ENCODE measurements around the gene SSBP2. TPM values are rescaled to one million over a fixed set of nuclear protein-coding genes. Genes with fewer than 3 reads are reported as not detected.

Gene SSBP2
- total RNA-seq, 4 donors from 2014 or later = 25.9 to 94.6 (median 41.8) TPM

- DNase-seq (ENCODE audit: low spot score) (no peak), ATAC-seq (ENCODE audit: low FRiP score) (no peak)
- no peak for TF ChIP-seq CTCF (IDR thresholded peaks at IDR 0.05)
Observed at GRCh38 chr5:81371354-81371876, 379.5 kb downstream of the SSBP2 start.

GRCh38 chr5:81370912-81371311, 380.0 kb downstream of the SSBP2 start:
- TF ChIP-seq CTCF (IDR thresholded peaks at IDR 0.05) = no peak
- DNase-seq (ENCODE audit: low spot score) (no peak), ATAC-seq (ENCODE audit: low FRiP score) (no peak)

- no peak for DNase-seq (ENCODE audit: low spot score)
- ATAC-seq (ENCODE audit: low FRiP score) = no peak
- TF ChIP-seq CTCF (IDR thresholded peaks at IDR 0.05) = no peak
Observed at GRCh38 chr5:81365541-81365940, 385.4 kb downstream of the SSBP2 start.

- ATAC-seq (ENCODE audit: low FRiP score) (no peak), DNase-seq (ENCODE audit: low spot score) (no peak)
- no peak for TF ChIP-seq CTCF (IDR thresholded peaks at IDR 0.05)
Observed at GRCh38 chr5:81363093-81363871, 387.6 kb downstream of the SSBP2 start.

Other genes starting within 250 kb of the SSBP2 start
- gene ATG10, start 220.9 kb upstream of the SSBP2 start, total RNA-seq = 10 to 100 TPM in 1 of 4 donors, 1 to 10 TPM in 3; 2.4 to 18.4 (median 5.2) TPM